Measurements from ENCODE around the gene CST9. TPM values are rescaled to one million over a fixed set of nuclear protein-coding genes. Genes with fewer than 3 reads are reported as not detected.

CST9 gene
- total RNA-seq, 3 donors from 2014 or later (not counting 1 experiment from before 2014, with no cell fraction given): not detected

GRCh38 chr20:23608251-23608846, 2.6 kb upstream of the CST9 start:
- DNase-seq (no peak), ATAC-seq (no peak)
- no peaks in the 10 kb centered on the region for H3K36me3 ChIP-seq (ENCODE audit: control insufficient read depth, insufficient read depth, low read length)
- peaks cover 8% of the 10 kb centered on the region for H3K4me1 ChIP-seq (ENCODE audit: control insufficient read depth, insufficient read depth, low read length)
- Mint-ChIP-seq H3K27ac (no peak overlapping the region), H3K4me1 (peaks cover 11 to 12% of the 10 kb centered on the region in 2 donors), H3K4me3 (no peak overlapping the region), H3K9me3 (no peaks in the 10 kb centered on the region), H3K27me3 (ENCODE audit: low read depth in 2 of 2) (peaks cover 6 to 13% of the 10 kb centered on the region in 2 donors), H3K36me3 (no peaks in the 10 kb centered on the region)
- 92% methylated on average over 18 of the region's 18 CpGs for WGBS (ENCODE audit: insufficient coverage)
- intact Hi-C loops (cut with micrococcal nuclease): loop anchor here (5.0 kb wide), 1 partner anchor 261 kb away; no protein-coding TSS in a partner anchor
- H3K9me3 ChIP-seq (ENCODE audit: control insufficient read depth, insufficient read depth, low read length): no peaks in the 10 kb centered on the region
- TF ChIP-seq, protein P1, sequence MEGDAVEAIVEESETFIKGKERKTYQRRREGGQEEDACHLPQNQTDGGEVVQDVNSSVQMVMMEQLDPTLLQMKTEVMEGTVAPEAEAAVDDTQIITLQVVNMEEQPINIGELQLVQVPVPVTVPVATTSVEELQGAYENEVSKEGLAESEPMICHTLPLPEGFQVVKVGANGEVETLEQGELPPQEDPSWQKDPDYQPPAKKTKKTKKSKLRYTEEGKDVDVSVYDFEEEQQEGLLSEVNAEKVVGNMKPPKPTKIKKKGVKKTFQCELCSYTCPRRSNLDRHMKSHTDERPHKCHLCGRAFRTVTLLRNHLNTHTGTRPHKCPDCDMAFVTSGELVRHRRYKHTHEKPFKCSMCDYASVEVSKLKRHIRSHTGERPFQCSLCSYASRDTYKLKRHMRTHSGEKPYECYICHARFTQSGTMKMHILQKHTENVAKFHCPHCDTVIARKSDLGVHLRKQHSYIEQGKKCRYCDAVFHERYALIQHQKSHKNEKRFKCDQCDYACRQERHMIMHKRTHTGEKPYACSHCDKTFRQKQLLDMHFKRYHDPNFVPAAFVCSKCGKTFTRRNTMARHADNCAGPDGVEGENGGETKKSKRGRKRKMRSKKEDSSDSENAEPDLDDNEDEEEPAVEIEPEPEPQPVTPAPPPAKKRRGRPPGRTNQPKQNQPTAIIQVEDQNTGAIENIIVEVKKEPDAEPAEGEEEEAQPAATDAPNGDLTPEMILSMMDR (IDR thresholded peaks at IDR 0.05): no peak
- H3K27me3 ChIP-seq (ENCODE audit: control insufficient read depth, insufficient read depth, low read length): no peaks in the 10 kb centered on the region
- no peak overlapping the region for H3K4me3 ChIP-seq (ENCODE audit: low read length)
- no peak overlapping the region for H3K27ac ChIP-seq (ENCODE audit: low read length)

DNA sequence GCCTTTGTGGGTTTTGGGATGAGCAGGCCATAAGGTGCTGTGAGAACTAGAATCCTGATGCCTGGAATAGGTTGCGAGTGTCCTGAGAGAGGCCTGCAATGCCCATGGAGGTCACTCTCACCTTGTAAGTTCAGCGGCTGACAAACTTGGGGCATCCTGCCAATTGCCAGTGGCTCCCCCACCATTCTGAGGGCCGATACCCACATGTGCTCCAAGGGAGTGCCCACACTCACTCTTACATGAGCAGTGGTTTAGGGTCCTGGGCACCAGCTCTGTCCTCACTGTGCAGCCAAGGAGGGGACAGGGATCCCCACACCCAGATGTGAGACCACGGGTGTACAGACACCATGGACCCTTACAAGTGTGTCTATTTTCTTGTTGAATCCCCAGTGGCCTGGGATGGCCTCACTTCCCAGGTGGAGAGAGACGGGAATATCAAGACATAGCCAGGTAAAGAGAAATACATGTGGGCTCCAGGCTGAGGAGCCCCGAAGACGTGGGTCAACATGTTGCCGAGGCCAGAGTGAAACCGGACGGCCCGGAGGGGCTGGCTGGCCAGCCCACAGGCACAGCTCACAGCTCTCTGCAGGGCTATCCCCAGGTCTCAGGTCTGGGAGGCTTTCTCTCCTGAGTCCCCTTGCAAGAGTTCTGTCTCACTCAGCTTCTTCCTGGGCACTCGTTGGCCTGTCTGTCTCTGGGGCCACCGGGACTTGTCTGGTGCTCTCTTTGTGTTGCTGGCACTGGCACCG, 2.0 kb upstream of the CST9 start:
- Histone ChIP-seq H3K4me1 (ENCODE audit: control insufficient read depth, insufficient read depth, low read length) (peaks cover 13% of the 10 kb centered on the region), H3K27ac (ENCODE audit: low read length) (no peak overlapping the region), H3K9me3 (ENCODE audit: control insufficient read depth, insufficient read depth, low read length) (no peaks in the 10 kb centered on the region), H3K36me3 (ENCODE audit: control insufficient read depth, insufficient read depth, low read length) (no peaks in the 10 kb centered on the region), H3K27me3 (ENCODE audit: control insufficient read depth, insufficient read depth, low read length) (no peaks in the 10 kb centered on the region), H3K4me3 (ENCODE audit: low read length) (no peak overlapping the region)
- peaks cover 11 to 12% of the 10 kb centered on the region in 2 donors for H3K4me1 Mint-ChIP-seq
- H3K36me3 Mint-ChIP-seq: no peaks in the 10 kb centered on the region
- no peak overlapping the region for H3K4me3 Mint-ChIP-seq
- H3K27me3 Mint-ChIP-seq (ENCODE audit: low read depth in 2 of 2): peaks cover 6 to 13% of the 10 kb centered on the region in 2 donors
- H3K9me3 Mint-ChIP-seq: no peaks in the 10 kb centered on the region
- H3K27ac Mint-ChIP-seq: no peak overlapping the region
- TF ChIP-seq, protein P1 (IDR thresholded peaks at IDR 0.05): no peak
- DNase-seq (no peak), ATAC-seq (no peak)
- intact Hi-C loops (cut with micrococcal nuclease): loop anchor here (5.0 kb wide), 1 partner anchor 260 kb away; no protein-coding TSS in a partner anchor
- 93% methylated on average over 14 of the region's 14 CpGs for WGBS (ENCODE audit: insufficient coverage)

GRCh38 chr20:23606652-23607049, 934 bp upstream of the CST9 start:
- peaks cover 17% of the 10 kb centered on the region for H3K4me1 ChIP-seq (ENCODE audit: control insufficient read depth, insufficient read depth, low read length)
- ATAC-seq (peak; percentile 87 to 100 (median 100)), DNase-seq (peak; percentile 75 to 76)
- TF ChIP-seq, protein P1 (IDR thresholded peaks at IDR 0.05): peak; percentile 82
- Mint-ChIP-seq H3K27me3 (ENCODE audit: low read depth in 2 of 2) (peaks cover 6% of the 10 kb centered on the region in 2 donors), H3K4me1 (peaks cover 11 to 12% of the 10 kb centered on the region in 2 donors), H3K36me3 (no peaks in the 10 kb centered on the region), H3K27ac (peak overlapping the region in 1 of 2 donors; percentile 29), H3K9me3 (no peaks in the 10 kb centered on the region), H3K4me3 (no peak overlapping the region)
- no peak overlapping the region for H3K4me3 ChIP-seq (ENCODE audit: low read length)
- no peaks in the 10 kb centered on the region for H3K36me3 ChIP-seq (ENCODE audit: control insufficient read depth, insufficient read depth, low read length)
- intact Hi-C loops (cut with micrococcal nuclease): loop anchor here (1.0 to 5.0 kb wide), 2 partner anchors 164 to 259 kb away; no protein-coding TSS in a partner anchor
- no peaks in the 10 kb centered on the region for H3K27me3 ChIP-seq (ENCODE audit: control insufficient read depth, insufficient read depth, low read length)
- H3K9me3 ChIP-seq (ENCODE audit: control insufficient read depth, insufficient read depth, low read length): no peaks in the 10 kb centered on the region
- H3K27ac ChIP-seq (ENCODE audit: low read length): no peak overlapping the region
- 7% methylated on average over 9 of the region's 9 CpGs for WGBS (ENCODE audit: insufficient coverage)
